Ammon's horn (tissue), 1 donor: Measurements from ENCODE around the gene GJC3.
A peak's percentile ranks its signal among the peaks of the same experiment; 100 is the strongest.
"Not testable (repeated sequence)": the region's sequence is repeated elsewhere in the genome, so short reads cannot be mapped to it uniquely, and the experiment has no call there.

Experiments used
- DNase-seq: peaks from one replicate; pipeline ENCODE4 v3.0.0-alpha.2; 2016; ENCODE audit warnings: low spot score

The GJC3 gene

GRCh38 chr7:99928994-99929729 lies at the start of gene GJC3:
Gene GJC3 (minus strand): TSS chr7:99929620. CDS start chr7:99929620, 0 bp downstream.
- peak; percentile 60 for DNase-seq

GRCh38 chr7:99976626-99977025 lies 47.2 kb upstream of the GJC3 start:
- no peak for DNase-seq

DNA sequence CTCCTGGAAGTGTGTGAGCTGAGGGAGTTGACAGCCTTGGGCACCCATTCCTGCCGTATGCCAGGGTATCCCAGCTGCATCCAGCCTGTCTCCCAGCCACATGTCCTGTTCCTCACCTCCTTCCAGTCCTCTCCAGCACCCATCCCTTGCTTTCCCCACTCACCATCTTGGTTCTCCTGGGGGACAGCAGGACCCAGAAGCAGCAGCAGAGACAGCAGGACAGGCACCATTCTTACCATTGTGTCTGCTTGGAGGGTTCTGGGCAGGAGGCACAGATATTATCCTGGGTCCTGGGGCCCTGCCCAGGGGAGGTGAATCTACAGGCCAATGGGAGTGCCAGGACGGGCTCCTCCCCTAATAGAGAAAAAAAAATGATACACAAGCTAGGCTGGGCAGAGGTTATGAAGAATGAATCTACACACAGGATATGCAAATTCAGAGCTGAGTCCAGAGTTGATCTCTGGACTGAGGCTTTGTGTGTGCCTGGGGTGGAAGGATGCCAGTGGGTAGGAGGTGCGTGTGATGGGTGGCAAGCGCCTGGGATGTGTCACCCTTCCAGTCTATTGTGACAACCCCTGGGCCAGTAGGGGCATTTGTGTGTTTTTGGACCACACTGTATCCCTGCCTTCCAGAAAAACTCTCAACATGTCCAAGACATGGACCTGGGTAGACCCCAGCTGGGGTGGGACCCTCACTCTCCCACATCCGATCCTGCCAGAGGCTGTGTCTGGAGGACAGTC lies 46.5 kb upstream of the GJC3 start, which contains the start of gene AZGP1:
TSS of gene AZGP1 (minus strand) at position 250 of the 740 bp plus-strand sequence. CDS start at position 239, 11 bp downstream.
- DNase-seq = peak; percentile 48

DNA sequence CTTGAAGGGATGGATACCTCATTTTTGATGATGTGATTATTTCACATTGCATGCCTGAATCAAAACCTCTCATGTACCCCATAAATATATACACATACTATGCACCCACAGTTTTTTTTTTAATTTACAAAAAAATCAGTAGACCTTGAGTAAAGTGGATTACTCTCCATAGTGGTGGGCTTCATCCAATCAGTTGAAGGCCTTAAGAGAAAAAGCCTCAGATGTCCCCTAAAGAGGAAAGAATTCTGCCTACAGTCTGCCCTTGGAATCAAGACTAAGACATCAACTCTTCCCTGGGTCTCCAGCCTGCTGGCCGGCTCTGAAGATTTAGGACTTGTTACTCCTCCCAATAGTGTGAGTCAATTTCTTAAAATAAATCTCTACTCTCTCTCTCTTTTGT lies 45.3 kb upstream of the GJC3 start:
- no peak for DNase-seq

DNA sequence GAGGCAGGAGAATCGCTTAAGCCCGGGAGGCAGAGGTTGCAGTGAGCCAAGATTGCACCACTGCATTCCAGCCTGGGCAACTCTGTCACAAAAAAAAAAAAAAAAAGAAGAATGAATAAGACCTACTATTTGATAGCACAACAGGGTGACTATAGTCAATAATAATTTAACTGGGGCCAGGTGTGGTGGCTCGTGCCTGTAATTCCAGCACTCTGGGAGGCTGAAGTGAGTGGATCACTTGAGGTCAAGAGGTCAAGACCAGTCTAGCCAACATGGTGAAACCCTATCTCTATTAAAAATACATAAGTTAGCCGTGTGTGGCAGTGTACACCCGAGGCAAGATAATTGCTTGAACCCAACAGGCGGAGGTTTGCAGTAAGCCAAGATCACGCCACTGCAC lies 44.4 kb upstream of the GJC3 start:
- DNase-seq = not testable (repeated sequence)

- no peak for DNase-seq
These were observed 41.8 kb upstream of the GJC3 start for GRCh38 chr7:99971242-99971641.

- DNase-seq = not testable (repeated sequence)
These were observed 40.4 kb upstream of the GJC3 start for GRCh38 chr7:99969813-99970212.

GRCh38 chr7:99969298-99969697 lies 39.9 kb upstream of the GJC3 start:
- no peak for DNase-seq

GRCh38 chr7:99958564-99959227 lies 29.3 kb upstream of the GJC3 start:
- DNase-seq = no peak

- no peak for DNase-seq
These were observed 25.8 kb upstream of the GJC3 start for GRCh38 chr7:99955247-99955646.

GRCh38 chr7:99954643-99955042 lies 25.2 kb upstream of the GJC3 start:
- not testable (repeated sequence) for DNase-seq

DNA sequence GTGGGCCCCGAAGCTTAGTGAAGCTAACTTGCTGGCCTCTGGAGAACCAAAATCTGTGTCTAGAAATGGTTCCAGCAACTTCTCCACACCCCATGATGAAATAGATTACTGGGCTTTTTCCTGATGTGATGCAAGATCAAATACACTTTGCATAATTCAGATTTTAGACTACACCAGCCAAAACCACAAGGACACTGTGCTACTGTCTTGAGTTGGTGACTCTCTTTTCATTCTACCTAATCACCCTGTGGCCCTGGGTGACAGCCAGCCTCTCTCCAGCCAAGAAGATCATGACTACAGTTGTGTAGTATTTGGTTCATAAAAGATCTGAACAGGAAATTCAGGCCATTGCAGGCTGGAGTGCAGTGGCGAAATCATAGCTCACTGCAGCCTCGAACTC lies 24.2 kb upstream of the GJC3 start:
- DNase-seq = no peak

GRCh38 chr7:99952649-99953048 lies 23.2 kb upstream of the GJC3 start:
- DNase-seq = not testable (repeated sequence)

GRCh38 chr7:99950819-99951218 lies 21.4 kb upstream of the GJC3 start:
- not testable (repeated sequence) for DNase-seq

DNA sequence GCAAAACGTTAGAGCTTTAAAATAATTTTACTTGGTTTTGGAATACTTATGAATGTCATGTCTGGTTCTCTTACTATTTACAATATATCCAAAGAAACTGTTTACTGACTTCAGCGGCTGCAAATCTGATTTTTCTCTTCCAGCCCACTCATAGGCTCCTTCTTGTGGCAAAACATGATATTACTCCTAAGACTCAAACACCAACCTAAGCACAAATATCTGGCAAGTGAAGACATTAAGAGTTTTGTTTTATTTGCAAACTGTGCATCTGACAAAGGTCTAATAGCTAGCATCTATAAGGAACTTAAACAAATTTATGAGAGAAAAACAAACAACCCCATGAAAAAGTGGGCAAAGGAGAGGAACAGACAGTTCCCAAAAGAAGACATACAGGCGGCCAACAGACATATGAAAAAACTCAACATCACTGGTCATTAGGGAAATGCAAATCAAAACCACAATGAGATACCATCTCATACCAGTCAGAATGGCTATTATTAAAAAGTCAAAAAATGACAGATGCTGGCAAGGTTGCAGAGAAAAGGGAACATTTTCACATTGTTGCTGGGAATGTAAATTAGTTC lies 20.3 kb upstream of the GJC3 start:
- DNase-seq = no peak

- no peak for DNase-seq
These were observed 18.2 kb upstream of the GJC3 start for GRCh38 chr7:99947608-99948007.

DNA sequence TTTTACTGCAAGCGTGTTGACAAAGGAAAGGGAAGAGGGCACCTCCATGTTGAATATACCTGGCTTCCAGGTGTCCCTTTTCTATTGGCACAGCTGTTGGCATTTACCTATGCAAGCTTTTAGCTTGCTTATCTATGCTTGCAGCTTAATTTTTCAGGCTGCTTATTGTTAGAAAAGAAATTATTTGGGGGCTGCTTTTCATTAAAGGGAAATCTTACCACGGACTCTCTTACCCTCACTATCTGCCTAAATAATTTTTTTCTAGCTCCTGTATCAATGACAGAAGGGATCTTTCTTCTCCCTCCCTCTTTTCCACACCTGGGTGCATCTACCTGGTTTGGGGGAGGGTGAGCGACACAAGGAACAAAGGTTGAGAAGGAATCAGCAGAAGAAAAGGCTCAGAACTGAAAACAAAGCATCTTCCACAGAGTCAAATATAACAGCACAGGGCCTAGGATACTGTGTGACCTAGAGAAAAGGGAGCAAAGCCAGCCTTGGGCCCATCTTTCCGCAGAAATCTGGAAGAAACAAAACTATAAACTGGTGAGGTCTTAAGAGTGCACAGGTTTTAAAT lies 15.2 kb upstream of the GJC3 start:
- DNase-seq = no peak

DNA sequence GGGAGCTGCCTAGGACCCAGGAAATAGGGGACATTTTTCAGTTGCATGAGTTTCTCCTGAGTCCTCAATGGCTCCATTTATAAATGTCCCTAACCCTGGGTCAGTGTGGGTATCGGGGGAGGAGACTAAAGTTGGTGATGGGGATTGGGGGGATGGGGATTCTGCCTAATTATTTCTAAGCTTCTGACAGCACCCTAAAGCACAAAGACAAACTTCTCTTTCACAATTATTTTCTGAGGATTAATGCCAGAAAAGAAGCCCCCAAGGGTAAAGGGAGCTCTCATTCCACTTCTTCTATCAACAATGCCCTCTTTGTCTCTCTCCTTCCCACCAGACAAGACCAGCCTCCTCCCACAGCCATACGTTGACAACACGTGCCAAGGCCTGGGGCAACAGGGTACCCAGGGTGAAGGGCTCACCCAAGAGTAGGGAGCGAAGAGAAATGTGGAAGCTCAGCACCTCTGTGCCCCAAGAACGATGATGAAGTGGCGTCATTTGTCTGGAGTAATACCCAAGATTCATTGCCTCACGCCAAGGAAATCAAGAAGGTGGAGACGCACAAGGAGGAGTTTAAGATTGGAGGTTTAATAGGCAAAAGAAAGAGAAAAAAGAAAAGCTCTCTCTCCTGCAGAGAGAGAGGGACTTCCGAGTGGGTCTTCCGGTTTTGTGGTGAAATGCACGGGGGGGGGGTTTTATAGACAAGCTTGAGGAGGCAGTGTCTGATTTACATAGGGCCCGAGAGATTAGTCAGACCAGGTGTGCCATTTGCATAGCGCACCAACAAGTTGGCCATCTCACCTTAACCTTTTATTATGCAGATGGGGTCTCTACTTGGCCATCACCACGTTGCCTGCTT lies 14.4 kb upstream of the GJC3 start:
- DNase-seq = no peak

GRCh38 chr7:99938296-99938695 lies 8.9 kb upstream of the GJC3 start:
- no peak for DNase-seq

GRCh38 chr7:99935009-99935408 lies 5.6 kb upstream of the GJC3 start:
- not testable (repeated sequence) for DNase-seq

GRCh38 chr7:99930376-99930775 lies 956 bp upstream of the GJC3 start:
- no peak for DNase-seq
